Activated CD4-positive, alpha-beta T cell treated with anti-CD3 and anti-CD28 coated beads for 1 hour (primary cell): ENCODE results near the gene TAC3.
"Not testable (repeated sequence)": the region's sequence is repeated elsewhere in the genome, so short reads cannot be mapped to it uniquely, and the experiment has no call there.

Experiments used
- DNase-seq: peaks from one replicate; pipeline ENCODE4 v3.0.0-alpha.2; 2020

The TAC3 gene

GRCh38 chr12:56980941-56981530 lies 35.3 kb downstream of the TAC3 start:
- no peak for DNase-seq

- DNase-seq: no peak
Observed at GRCh38 chr12:56980268-56980667, 36.1 kb downstream of the TAC3 start.

GRCh38 chr12:56979628-56980027 lies 36.7 kb downstream of the TAC3 start:
- no peak for DNase-seq

GRCh38 chr12:56978397-56979138 lies 37.8 kb downstream of the TAC3 start:
- no peak for DNase-seq

- DNase-seq: not testable (repeated sequence)
Observed at GRCh38 chr12:56977361-56977760, 39.0 kb downstream of the TAC3 start.

GRCh38 chr12:56974224-56974623 lies 42.1 kb downstream of the TAC3 start:
- DNase-seq: not testable (repeated sequence)

- not testable (repeated sequence) for DNase-seq
Observed at GRCh38 chr12:56968910-56969309, 47.4 kb downstream of the TAC3 start.

- DNase-seq: not testable (repeated sequence)
Observed at GRCh38 chr12:56965997-56966642, 50.2 kb downstream of the TAC3 start.

GRCh38 chr12:56965124-56965523 lies 51.2 kb downstream of the TAC3 start:
- DNase-seq: not testable (repeated sequence)

GRCh38 chr12:56963557-56963956 lies 52.8 kb downstream of the TAC3 start:
- not testable (repeated sequence) for DNase-seq

- not testable (repeated sequence) for DNase-seq
Observed at GRCh38 chr12:56962247-56962646, 54.1 kb downstream of the TAC3 start.
